Measurements from ENCODE around the gene MAPK7. TPM values are rescaled to one million over a fixed set of nuclear protein-coding genes. Genes with fewer than 3 reads are reported as not detected.

MAPK7 gene
- total and polyA plus RNA-seq, 10 of the 15 experiments (the other 5 are each of a cell fraction or from before 2014, with no cell fraction given): 0.37 to 13.5 (median 5.6) TPM

DNA sequence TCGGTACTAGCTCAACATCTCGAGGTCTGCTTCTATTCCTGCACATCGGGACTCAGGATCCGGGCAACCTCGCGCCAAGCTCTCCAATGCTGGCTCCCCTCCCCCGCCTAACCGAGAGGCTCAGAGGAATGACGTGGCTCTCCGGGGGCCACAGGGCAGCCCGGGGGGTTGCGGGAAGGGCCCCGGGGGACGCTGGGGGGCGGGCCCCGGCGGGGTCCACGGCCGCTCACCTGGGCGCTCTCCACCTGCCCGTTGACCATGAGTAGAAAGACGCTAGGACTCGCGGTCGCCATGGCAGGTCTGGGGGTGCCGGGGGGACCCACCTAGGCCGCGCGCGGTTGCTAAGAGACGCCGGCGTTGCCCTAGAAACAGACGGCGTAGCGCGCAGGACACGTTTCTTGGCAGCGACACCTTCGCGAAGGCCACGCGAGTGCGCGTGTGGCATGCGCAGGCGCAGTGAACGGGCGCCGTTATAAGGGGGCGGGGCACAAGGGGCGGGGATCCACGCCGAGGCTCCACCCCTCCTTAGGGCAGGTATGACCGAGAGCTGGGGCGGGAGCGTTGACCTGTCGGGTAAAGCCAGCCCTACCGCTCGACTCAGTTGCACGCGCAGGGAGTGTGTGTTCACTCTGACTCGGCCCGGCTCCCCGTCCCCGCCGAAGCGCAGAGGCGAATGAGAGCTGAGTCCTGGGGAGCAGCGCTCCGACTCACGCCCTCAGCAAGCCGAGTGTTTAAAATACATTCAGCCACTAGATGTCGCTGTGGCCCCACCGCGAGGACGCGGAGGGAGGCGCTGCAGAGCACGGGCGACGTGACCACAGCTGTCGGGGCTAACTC lies 15.8 kb upstream of the MAPK7 start, which contains the start of gene B9D1 (continued):
- TF ChIP-seq JUND (IDR thresholded peaks at IDR 0.05; ENCODE audit: low read depth, low read length) (no peak), DPF2 (IDR thresholded peaks at IDR 0.05) (no peak), CHD1 (IDR thresholded peaks at IDR 0.05; ENCODE audit: low read depth, low read length) (no peak), SMARCA5 (IDR thresholded peaks at IDR 0.05) (peak; percentile 89), HDAC6 (IDR thresholded peaks at IDR 0.05; ENCODE audit: unreplicated experiment) (no peak)
- TF ChIP-seq, protein P1, sequence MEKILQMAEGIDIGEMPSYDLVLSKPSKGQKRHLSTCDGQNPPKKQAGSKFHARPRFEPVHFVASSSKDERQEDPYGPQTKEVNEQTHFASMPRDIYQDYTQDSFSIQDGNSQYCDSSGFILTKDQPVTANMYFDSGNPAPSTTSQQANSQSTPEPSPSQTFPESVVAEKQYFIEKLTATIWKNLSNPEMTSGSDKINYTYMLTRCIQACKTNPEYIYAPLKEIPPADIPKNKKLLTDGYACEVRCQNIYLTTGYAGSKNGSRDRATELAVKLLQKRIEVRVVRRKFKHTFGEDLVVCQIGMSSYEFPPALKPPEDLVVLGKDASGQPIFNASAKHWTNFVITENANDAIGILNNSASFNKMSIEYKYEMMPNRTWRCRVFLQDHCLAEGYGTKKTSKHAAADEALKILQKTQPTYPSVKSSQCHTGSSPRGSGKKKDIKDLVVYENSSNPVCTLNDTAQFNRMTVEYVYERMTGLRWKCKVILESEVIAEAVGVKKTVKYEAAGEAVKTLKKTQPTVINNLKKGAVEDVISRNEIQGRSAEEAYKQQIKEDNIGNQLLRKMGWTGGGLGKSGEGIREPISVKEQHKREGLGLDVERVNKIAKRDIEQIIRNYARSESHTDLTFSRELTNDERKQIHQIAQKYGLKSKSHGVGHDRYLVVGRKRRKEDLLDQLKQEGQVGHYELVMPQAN (conservative IDR thresholded peaks at IDR 0.05): peak; percentile 34; the same call in 1 of the 2 replicates

DNA sequence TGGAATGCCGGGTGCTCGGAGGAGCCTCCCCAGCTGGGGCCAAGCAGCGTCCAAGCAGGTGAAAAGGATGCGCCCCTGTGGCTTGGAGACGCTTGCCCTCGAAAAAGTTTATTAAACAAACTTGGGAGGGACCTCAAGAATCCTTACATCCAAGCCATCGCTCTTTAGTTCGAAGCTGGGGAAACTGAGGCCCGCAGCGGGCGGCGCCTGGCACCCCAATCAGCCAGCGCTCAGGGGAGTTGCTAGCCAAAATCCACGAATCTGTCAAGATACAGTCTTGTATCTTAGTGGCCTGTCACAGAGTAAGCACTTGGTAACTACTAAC lies 15.2 kb upstream of the MAPK7 start:
- no TSS peak for BruUV-seq (replicated peaks)
- CTCF ChIA-PET: interaction anchor here (0.7 to 4.6 kb wide), 35 partner anchors 9 to 512 kb away, joined by 3 to 66 read pairs (median 5); partner anchors contain the start of gene MAPK7
- in situ Hi-C loops (cut with MboI) (loop anchor here (5.0 kb wide), 1 partner anchor 84 kb away; no protein-coding TSS in a partner anchor), intact Hi-C loops (cut with micrococcal nuclease; ENCODE audit: unreplicated experiment) (loop anchor here (1.0 to 10.0 kb wide), 4 partner anchors 106 to 404 kb away; partner anchors contain the start of gene ALDH3A2)
- DNase-seq (ENCODE audit: low read depth, low spot score) (no peak), FAIRE-seq (no peak), ATAC-seq (no peak)
- H3K27me3 ChIP-seq (replicated peaks in 1 of 2; ENCODE audit: control insufficient read depth in 2 of 2, insufficient read depth in 2 of 2, low read length in 1 of 2): no peaks in the 10 kb centered on the region; a peak in 2 of 4 replicates
- RAD21 ChIA-PET (ENCODE audit: unreplicated experiment): interaction anchor here (0.8 to 4.4 kb wide), 15 partner anchors 8 to 405 kb away, joined by 3 to 35 read pairs (median 4); partner anchors contain the start of gene MAPK7
- no peak overlapping the region for H3K9ac ChIP-seq (ENCODE audit: control insufficient read depth, insufficient read depth, low read length)
- WGBS (ENCODE audit: insufficient coverage, insufficient replicate concordance, low lambda C conversion rate, missing lambda C conversion rate): 19% methylated on average over 14 of the region's 14 CpGs
- no peaks in the 10 kb centered on the region for H4K20me1 ChIP-seq (ENCODE audit: control insufficient read depth, insufficient read depth)
- POLR2A ChIA-PET: interaction anchor here (0.7 to 1.1 kb wide), 3 partner anchors 15 to 547 kb away, joined by 3 to 5 read pairs (median 3); partner anchors contain the start of gene MAPK7
- SMC1A ChIA-PET (ENCODE audit: uncharacterized antibody, unreplicated experiment): interaction anchor here (0.7 to 2.2 kb wide), 11 partner anchors 8 to 403 kb away, joined by 3 to 10 read pairs (median 3); partner anchors contain the start of gene MAPK7
- peaks cover 7% of the 10 kb centered on the region for H3K4me1 ChIP-seq (ENCODE audit: control insufficient read depth, insufficient read depth, low read length)
- peak overlapping the region; percentile 97 for H3K4me2 ChIP-seq (ENCODE audit: control insufficient read depth, insufficient read depth)
- peak overlapping the region; percentile 98 for H2AFZ ChIP-seq (ENCODE audit: control insufficient read depth, low read depth, low read length)
- H3K36me3 ChIP-seq (ENCODE audit: control insufficient read depth in 2 of 2, insufficient read depth in 2 of 2, low read length in 1 of 2): no peaks in the 10 kb centered on the region
- peak; percentile 53; the same call in 1 of the 2 replicates for TF ChIP-seq ZNF207 (IDR thresholded peaks at IDR 0.05; ENCODE audit: borderline replicate concordance)
- TF ChIP-seq, protein P2, sequence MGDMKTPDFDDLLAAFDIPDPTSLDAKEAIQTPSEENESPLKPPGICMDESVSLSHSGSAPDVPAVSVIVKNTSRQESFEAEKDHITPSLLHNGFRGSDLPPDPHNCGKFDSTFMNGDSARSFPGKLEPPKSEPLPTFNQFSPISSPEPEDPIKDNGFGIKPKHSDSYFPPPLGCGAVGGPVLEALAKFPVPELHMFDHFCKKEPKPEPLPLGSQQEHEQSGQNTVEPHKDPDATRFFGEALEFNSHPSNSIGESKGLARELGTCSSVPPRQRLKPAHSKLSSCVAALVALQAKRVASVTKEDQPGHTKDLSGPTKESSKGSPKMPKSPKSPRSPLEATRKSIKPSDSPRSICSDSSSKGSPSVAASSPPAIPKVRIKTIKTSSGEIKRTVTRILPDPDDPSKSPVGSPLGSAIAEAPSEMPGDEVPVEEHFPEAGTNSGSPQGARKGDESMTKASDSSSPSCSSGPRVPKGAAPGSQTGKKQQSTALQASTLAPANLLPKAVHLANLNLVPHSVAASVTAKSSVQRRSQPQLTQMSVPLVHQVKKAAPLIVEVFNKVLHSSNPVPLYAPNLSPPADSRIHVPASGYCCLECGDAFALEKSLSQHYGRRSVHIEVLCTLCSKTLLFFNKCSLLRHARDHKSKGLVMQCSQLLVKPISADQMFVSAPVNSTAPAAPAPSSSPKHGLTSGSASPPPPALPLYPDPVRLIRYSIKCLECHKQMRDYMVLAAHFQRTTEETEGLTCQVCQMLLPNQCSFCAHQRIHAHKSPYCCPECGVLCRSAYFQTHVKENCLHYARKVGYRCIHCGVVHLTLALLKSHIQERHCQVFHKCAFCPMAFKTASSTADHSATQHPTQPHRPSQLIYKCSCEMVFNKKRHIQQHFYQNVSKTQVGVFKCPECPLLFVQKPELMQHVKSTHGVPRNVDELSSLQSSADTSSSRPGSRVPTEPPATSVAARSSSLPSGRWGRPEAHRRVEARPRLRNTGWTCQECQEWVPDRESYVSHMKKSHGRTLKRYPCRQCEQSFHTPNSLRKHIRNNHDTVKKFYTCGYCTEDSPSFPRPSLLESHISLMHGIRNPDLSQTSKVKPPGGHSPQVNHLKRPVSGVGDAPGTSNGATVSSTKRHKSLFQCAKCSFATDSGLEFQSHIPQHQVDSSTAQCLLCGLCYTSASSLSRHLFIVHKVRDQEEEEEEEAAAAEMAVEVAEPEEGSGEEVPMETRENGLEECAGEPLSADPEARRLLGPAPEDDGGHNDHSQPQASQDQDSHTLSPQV (IDR thresholded peaks at IDR 0.05): no peak
- H3K4me3 ChIP-seq: peak overlapping the region; percentile 85; the same call in 1 of the 2 replicates
- H3K9me3 ChIP-seq (replicated peaks; ENCODE audit: control insufficient read depth, insufficient read depth, low read length): no peaks in the 10 kb centered on the region
- no peak overlapping the region for H3K27ac ChIP-seq (ENCODE audit: control insufficient read depth, insufficient read depth)
- no peaks in the 10 kb centered on the region for H3K79me2 ChIP-seq (ENCODE audit: control insufficient read depth, insufficient read depth, low read length)
